Measurements from ENCODE around the gene UBAP1L.
"Not testable (repeated sequence)": the region's sequence is repeated elsewhere in the genome, so short reads cannot be mapped to it uniquely, and the experiment has no call there.

GRCh38 chr15:65138631-65139030, 23.6 kb upstream of the UBAP1L start:
- not testable (repeated sequence) for TF ChIP-seq CTCF (IDR thresholded peaks at IDR 0.05; ENCODE audit: low read length); EZH2 (optimal IDR thresholded peaks at IDR 0.05; ENCODE audit: low read depth, low read length)
